ENCODE measurements around the gene BNIP2.

- no peak for TF ChIP-seq GATA2 (IDR thresholded peaks at IDR 0.05; ENCODE audit: low read depth, low read length)
- no peak for TF ChIP-seq GATA3 (IDR thresholded peaks at IDR 0.05; ENCODE audit: low read depth, low read length)
Measured at GRCh38 chr15:59711451-59712243, 22.5 kb upstream of the BNIP2 start.

All from SH-SY5Y (cell line).